ENCODE results near the gene SRRM2.
A peak's percentile ranks its signal among the peaks of the same experiment; 100 is the strongest.

Gene SRRM2

GRCh38 chr16:2764718-2765117 lies 12.3 kb downstream of the SRRM2 start:
- Histone ChIP-seq H2AFZ (ENCODE audit: low read length) (no peak overlapping the region), H3K9me2 (replicated peaks; ENCODE audit: low read depth, low read length) (no peaks in the 10 kb centered on the region), H3K9ac (ENCODE audit: low read depth, low read length, poor library complexity, severe bottlenecking) (no peak overlapping the region), H3K27me3 (ENCODE audit: insufficient read depth, low read length, poor library complexity, severe bottlenecking) (no peaks in the 10 kb centered on the region), H3K9me3 (ENCODE audit: insufficient read depth, low read depth, low read length) (no peaks in the 10 kb centered on the region), H3K79me2 (ENCODE audit: insufficient read depth, low read length) (peaks cover 48% of the 10 kb centered on the region), H3F3A (ENCODE audit: low read depth) (no peaks in the 10 kb centered on the region), H3K4me2 (ENCODE audit: low read depth, low read length, poor library complexity, severe bottlenecking) (no peak overlapping the region), H4K20me1 (ENCODE audit: insufficient read depth, low read length, poor library complexity, severe bottlenecking) (peaks cover 35% of the 10 kb centered on the region), H3K36me3 (ENCODE audit: insufficient read depth, low read length) (peaks cover 90% of the 10 kb centered on the region; the same call in 1 of the 2 replicates), H3K4me1 (ENCODE audit: insufficient read depth, low read length, poor library complexity, severe bottlenecking) (no peaks in the 10 kb centered on the region), H3K4me3 (ENCODE audit: low read length, poor library complexity, severe bottlenecking) (no peak overlapping the region)
- 0 out of 2 replicates have a peak, but pooled peaks have one; percentile 16 for TF ChIP-seq CTCF (conservative IDR thresholded peaks at IDR 0.05; ENCODE audit: low read length)
- TF ChIP-seq EZH2phosphoT487 (IDR thresholded peaks at IDR 0.05; ENCODE audit: borderline replicate concordance): no peak

DNA sequence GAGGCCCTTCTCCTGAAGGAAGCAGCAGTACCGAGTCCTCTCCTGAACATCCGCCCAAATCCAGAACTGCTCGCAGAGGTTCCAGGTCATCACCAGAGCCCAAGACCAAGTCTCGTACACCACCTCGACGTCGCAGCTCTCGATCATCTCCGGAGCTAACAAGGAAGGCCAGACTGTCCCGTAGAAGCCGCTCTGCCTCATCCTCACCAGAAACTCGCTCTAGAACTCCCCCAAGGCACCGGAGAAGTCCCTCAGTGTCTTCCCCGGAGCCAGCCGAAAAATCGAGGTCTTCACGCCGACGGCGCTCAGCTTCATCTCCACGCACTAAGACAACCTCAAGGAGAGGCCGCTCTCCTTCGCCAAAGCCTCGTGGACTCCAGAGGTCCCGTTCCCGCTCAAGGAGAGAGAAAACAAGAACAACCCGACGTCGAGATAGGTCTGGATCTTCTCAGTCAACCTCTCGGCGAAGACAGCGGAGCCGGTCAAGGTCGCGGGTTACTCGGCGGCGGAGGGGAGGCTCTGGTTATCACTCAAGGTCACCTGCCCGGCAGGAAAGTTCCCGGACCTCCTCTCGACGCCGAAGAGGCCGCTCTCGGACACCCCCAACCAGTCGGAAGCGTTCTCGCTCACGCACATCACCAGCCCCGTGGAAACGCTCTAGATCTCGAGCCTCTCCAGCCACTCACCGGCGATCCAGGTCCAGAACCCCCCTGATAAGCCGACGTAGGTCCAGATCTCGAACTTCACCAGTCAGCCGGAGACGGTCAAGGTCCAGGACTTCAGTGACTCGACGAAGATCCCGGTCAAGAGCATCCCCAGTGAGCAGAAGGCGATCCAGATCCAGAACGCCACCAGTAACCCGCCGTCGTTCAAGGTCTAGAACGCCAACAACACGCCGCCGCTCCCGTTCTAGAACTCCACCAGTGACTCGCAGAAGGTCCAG lies 13.3 kb downstream of the SRRM2 start:
- no peak overlapping the region for H3K4me2 ChIP-seq (ENCODE audit: low read depth, low read length, poor library complexity, severe bottlenecking)
- no peak overlapping the region for H3K9ac ChIP-seq (ENCODE audit: low read depth, low read length, poor library complexity, severe bottlenecking)
- H3K4me3 ChIP-seq (ENCODE audit: low read length, poor library complexity, severe bottlenecking): no peak overlapping the region
- no peaks in the 10 kb centered on the region for H3K9me3 ChIP-seq (ENCODE audit: insufficient read depth, low read depth, low read length)
- H4K20me1 ChIP-seq (ENCODE audit: insufficient read depth, low read length, poor library complexity, severe bottlenecking): peaks cover 25% of the 10 kb centered on the region
- H3K79me2 ChIP-seq (ENCODE audit: insufficient read depth, low read length): peaks cover 38% of the 10 kb centered on the region
- no peaks in the 10 kb centered on the region for H3K9me2 ChIP-seq (replicated peaks; ENCODE audit: low read depth, low read length)
- TF ChIP-seq CTCF (conservative IDR thresholded peaks at IDR 0.05; ENCODE audit: low read length) (no peak), EZH2phosphoT487 (IDR thresholded peaks at IDR 0.05; ENCODE audit: borderline replicate concordance) (no peak)
- peaks cover 90% of the 10 kb centered on the region; the same call in 1 of the 2 replicates for H3K36me3 ChIP-seq (ENCODE audit: insufficient read depth, low read length)
- H3F3A ChIP-seq (ENCODE audit: low read depth): no peaks in the 10 kb centered on the region
- no peaks in the 10 kb centered on the region for H3K27me3 ChIP-seq (ENCODE audit: insufficient read depth, low read length, poor library complexity, severe bottlenecking)
- no peak overlapping the region for H2AFZ ChIP-seq (ENCODE audit: low read length)
- H3K4me1 ChIP-seq (ENCODE audit: insufficient read depth, low read length, poor library complexity, severe bottlenecking): no peaks in the 10 kb centered on the region

DNA sequence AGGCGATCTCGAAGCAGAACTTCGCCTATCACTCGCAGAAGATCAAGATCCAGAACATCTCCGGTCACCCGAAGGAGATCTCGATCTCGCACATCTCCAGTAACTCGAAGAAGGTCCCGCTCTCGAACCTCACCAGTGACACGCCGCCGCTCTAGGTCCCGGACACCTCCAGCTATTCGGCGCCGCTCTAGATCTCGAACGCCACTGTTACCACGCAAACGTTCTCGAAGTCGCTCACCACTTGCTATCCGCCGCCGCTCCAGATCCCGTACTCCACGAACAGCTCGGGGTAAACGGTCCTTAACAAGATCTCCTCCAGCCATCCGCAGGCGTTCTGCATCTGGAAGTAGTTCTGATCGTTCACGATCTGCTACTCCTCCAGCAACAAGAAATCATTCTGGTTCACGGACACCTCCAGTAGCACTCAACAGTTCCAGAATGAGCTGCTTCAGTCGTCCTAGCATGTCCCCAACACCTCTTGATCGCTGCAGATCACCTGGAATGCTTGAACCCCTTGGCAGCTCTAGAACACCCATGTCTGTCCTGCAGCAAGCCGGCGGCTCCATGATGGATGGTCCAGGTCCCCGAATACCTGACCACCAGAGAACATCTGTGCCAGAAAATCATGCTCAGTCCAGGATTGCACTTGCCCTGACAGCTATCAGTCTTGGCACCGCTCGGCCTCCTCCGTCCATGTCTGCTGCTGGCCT lies 14.1 kb downstream of the SRRM2 start:
- Histone ChIP-seq H3K27me3 (ENCODE audit: insufficient read depth, low read length, poor library complexity, severe bottlenecking) (no peaks in the 10 kb centered on the region), H2AFZ (ENCODE audit: low read length) (no peak overlapping the region), H3K9me2 (replicated peaks; ENCODE audit: low read depth, low read length) (no peaks in the 10 kb centered on the region), H3K9me3 (ENCODE audit: insufficient read depth, low read depth, low read length) (no peaks in the 10 kb centered on the region), H3K4me3 (ENCODE audit: low read length, poor library complexity, severe bottlenecking) (no peak overlapping the region), H4K20me1 (ENCODE audit: insufficient read depth, low read length, poor library complexity, severe bottlenecking) (peaks cover 21% of the 10 kb centered on the region), H3K4me2 (ENCODE audit: low read depth, low read length, poor library complexity, severe bottlenecking) (no peak overlapping the region), H3K4me1 (ENCODE audit: insufficient read depth, low read length, poor library complexity, severe bottlenecking) (no peaks in the 10 kb centered on the region), H3K79me2 (ENCODE audit: insufficient read depth, low read length) (peaks cover 30% of the 10 kb centered on the region; the same call in 1 of the 2 replicates), H3K9ac (ENCODE audit: low read depth, low read length, poor library complexity, severe bottlenecking) (no peak overlapping the region), H3K36me3 (ENCODE audit: insufficient read depth, low read length) (peaks cover 90% of the 10 kb centered on the region; the same call in 1 of the 2 replicates), H3F3A (ENCODE audit: low read depth) (no peaks in the 10 kb centered on the region)
- no peak for TF ChIP-seq EZH2phosphoT487 (IDR thresholded peaks at IDR 0.05; ENCODE audit: borderline replicate concordance)
- TF ChIP-seq CTCF (conservative IDR thresholded peaks at IDR 0.05; ENCODE audit: low read length): no peak
